Mesendoderm (in vitro differentiated cells): ENCODE data around the gene UBA6.
A peak's percentile ranks its signal among the peaks of the same experiment; 100 is the strongest.

ENCODE experiments used
- DNase-seq: peaks from one replicate; pipeline ENCODE4 v3.0.0; 2013
- H2AK5ac ChIP-seq: 2 replicates; pipeline ENCODE4 v1.6.1; 2013; ENCODE audit warnings: low read length, inconsistent platforms
- H2BK120ac ChIP-seq: 2 replicates; pipeline ENCODE4 v1.6.1; 2013; ENCODE audit warnings: low read depth, mild to moderate bottlenecking, low read length, moderate library complexity, mixed read lengths
- H2BK15ac ChIP-seq: replicated peaks from 2 replicates; pipeline ENCODE4 v1.6.1; 2013; ENCODE audit warnings: low read depth, mild to moderate bottlenecking, moderate library complexity
- H2BK5ac ChIP-seq: 2 replicates; pipeline ENCODE4 v1.6.1; 2013; ENCODE audit warnings: low read length, inconsistent platforms
- H3K18ac ChIP-seq: 2 replicates; pipeline ENCODE4 v1.6.1; 2013; ENCODE audit warnings: mild to moderate bottlenecking, low read length, mixed read lengths
- H3K23ac ChIP-seq: one replicate; pipeline ENCODE4 v1.6.1; 2013; ENCODE audit warnings: low read length
- H3K27ac ChIP-seq: 2 replicates; pipeline ENCODE4 v1.5.1; 2013; ENCODE audit warnings: low read depth, mild to moderate bottlenecking, inconsistent platforms, low read length, moderate library complexity
- H3K27me3 ChIP-seq: 2 replicates; pipeline ENCODE4 v1.6.1; 2013; ENCODE audit warnings: low read length, control low read depth, mild to moderate bottlenecking, inconsistent platforms; ENCODE audit not compliant: insufficient read depth, poor library complexity
- H3K36me3 ChIP-seq: 2 replicates; pipeline ENCODE4 v1.6.1; 2013; ENCODE audit warnings: low read length, inconsistent platforms; ENCODE audit not compliant: control insufficient read depth, insufficient read depth
- H3K4ac ChIP-seq: one replicate; pipeline ENCODE4 v1.6.1; 2013; ENCODE audit warnings: low read depth, mild to moderate bottlenecking, low read length, moderate library complexity
- H3K4me1 ChIP-seq: 2 replicates; pipeline ENCODE4 v1.6.1; 2013; ENCODE audit warnings: low read depth, low read length, inconsistent platforms; ENCODE audit not compliant: control insufficient read depth
- H3K4me2 ChIP-seq: 2 replicates; pipeline ENCODE4 v1.6.1; 2013; ENCODE audit warnings: low read length
- H3K4me3 ChIP-seq: 2 replicates; pipeline ENCODE4 v1.5.1; 2013; ENCODE audit warnings: mild to moderate bottlenecking, low read length
- H3K56ac ChIP-seq: one replicate; pipeline ENCODE4 v1.6.1; 2013; ENCODE audit warnings: low read length
- H3K79me1 ChIP-seq: 2 replicates; pipeline ENCODE4 v1.6.1; 2013; ENCODE audit warnings: low read length, inconsistent platforms
- H3K79me2 ChIP-seq: 2 replicates; pipeline ENCODE4 v1.6.1; 2013; ENCODE audit warnings: mild to moderate bottlenecking, low read length; ENCODE audit not compliant: control insufficient read depth, insufficient read depth
- H3K9ac ChIP-seq: 2 replicates; pipeline ENCODE4 v1.6.1; 2013; ENCODE audit warnings: low read length, inconsistent platforms
- H4K5ac ChIP-seq: one replicate; pipeline ENCODE4 v1.6.1; 2013; ENCODE audit warnings: low read length
- H4K8ac ChIP-seq: one replicate; pipeline ENCODE4 v1.6.1; 2013; ENCODE audit warnings: low read depth, mild to moderate bottlenecking, control low read depth, low read length, moderate library complexity
- WGBS: extraction: QIAGEN DNeasy Blood & Tissue Kit; methylation state at CpG from one replicate; pipeline ENCODE4 v1.1.7; 2013; ENCODE audit warnings: low lambda C conversion rate, missing lambda C conversion rate; ENCODE audit not compliant: insufficient coverage; ENCODE audit errors: extremely low coverage; 5-methylcytosine and 5-hydroxymethylcytosine counted together

Gene UBA6

GRCh38 chr4:67682266-67682665, 18.7 kb downstream of the UBA6 start:
- Histone ChIP-seq H3K27me3 (no peaks in the 10 kb centered on the region), H4K8ac (no peak overlapping the region), H3K79me2 (no peaks in the 10 kb centered on the region), H3K4me1 (no peaks in the 10 kb centered on the region), H3K9ac (no peak overlapping the region), H3K4me2 (no peak overlapping the region), H4K5ac (no peak overlapping the region), H3K4me3 (no peak overlapping the region), H3K36me3 (no peaks in the 10 kb centered on the region), H3K27ac (no peak overlapping the region), H3K4ac (no peak overlapping the region), H2BK5ac (no peak overlapping the region), H2AK5ac (no peak overlapping the region), H2BK15ac (no peak overlapping the region), H3K23ac (no peak overlapping the region), H2BK120ac (no peak overlapping the region), H3K56ac (no peak overlapping the region), H3K79me1 (peaks cover 3% of the 10 kb centered on the region), H3K18ac (no peak overlapping the region)
- WGBS, result no CpG with 5 or more reads among the region's 1 CpG
- no peak for DNase-seq

- Histone ChIP-seq H3K4me3 (no peak overlapping the region), H2BK120ac (no peak overlapping the region), H3K18ac (no peak overlapping the region), H4K8ac (no peak overlapping the region), H3K23ac (no peak overlapping the region), H3K27ac (no peak overlapping the region), H3K79me2 (no peaks in the 10 kb centered on the region), H3K36me3 (peaks cover 3% of the 10 kb centered on the region), H3K4me2 (no peak overlapping the region), H2AK5ac (no peak overlapping the region), H3K9ac (no peak overlapping the region), H3K4me1 (no peaks in the 10 kb centered on the region), H4K5ac (no peak overlapping the region), H3K56ac (no peak overlapping the region), H3K27me3 (no peaks in the 10 kb centered on the region), H2BK5ac (no peak overlapping the region), H2BK15ac (no peak overlapping the region), H3K4ac (no peak overlapping the region), H3K79me1 (peaks cover 3% of the 10 kb centered on the region)
- peak; percentile 22 for DNase-seq
- no CpG with 5 or more reads among the region's 2 CpGs for WGBS
These were observed 20.3 kb downstream of the UBA6 start for GRCh38 chr4:67680581-67681222.

GRCh38 chr4:67678612-67679011, 22.3 kb downstream of the UBA6 start:
- Histone ChIP-seq H3K36me3 (peaks cover 3% of the 10 kb centered on the region), H3K79me1 (no peaks in the 10 kb centered on the region), H2BK15ac (no peak overlapping the region), H2BK120ac (no peak overlapping the region), H2BK5ac (no peak overlapping the region), H3K4me3 (no peak overlapping the region), H3K23ac (no peak overlapping the region), H4K5ac (no peak overlapping the region), H3K18ac (no peak overlapping the region), H2AK5ac (no peak overlapping the region), H3K4me1 (no peaks in the 10 kb centered on the region), H3K56ac (no peak overlapping the region), H4K8ac (no peak overlapping the region), H3K27ac (no peak overlapping the region), H3K27me3 (no peaks in the 10 kb centered on the region), H3K79me2 (no peaks in the 10 kb centered on the region), H3K4ac (no peak overlapping the region), H3K4me2 (no peak overlapping the region), H3K9ac (no peak overlapping the region)
- no CpG with 5 or more reads among the region's 2 CpGs for WGBS
- DNase-seq, result no peak

GRCh38 chr4:67674098-67674497, 26.9 kb downstream of the UBA6 start:
- peaks cover 3% of the 10 kb centered on the region for H3K36me3 ChIP-seq
- no peak overlapping the region for H2BK120ac ChIP-seq
- H4K8ac ChIP-seq, result no peak overlapping the region
- no peak overlapping the region for H3K9ac ChIP-seq
- no peaks in the 10 kb centered on the region for H3K79me2 ChIP-seq
- no peak overlapping the region for H4K5ac ChIP-seq
- no peaks in the 10 kb centered on the region for H3K4me1 ChIP-seq
- H3K4me3 ChIP-seq, result no peak overlapping the region
- no peak overlapping the region for H3K27ac ChIP-seq
- no peak overlapping the region for H3K4me2 ChIP-seq
- no peaks in the 10 kb centered on the region for H3K79me1 ChIP-seq
- H2BK5ac ChIP-seq, result no peak overlapping the region
- no peak overlapping the region for H3K23ac ChIP-seq
- no peaks in the 10 kb centered on the region for H3K27me3 ChIP-seq
- H3K4ac ChIP-seq, result no peak overlapping the region
- peak; percentile 92 for DNase-seq
- no peak overlapping the region for H3K18ac ChIP-seq
- no peak overlapping the region for H2AK5ac ChIP-seq
- no peak overlapping the region for H2BK15ac ChIP-seq
- no peak overlapping the region for H3K56ac ChIP-seq
- whole genome bisulfite sequencing, result no CpG with 5 or more reads among the region's 2 CpGs

- no peaks in the 10 kb centered on the region for H3K4me1 ChIP-seq
- no peak overlapping the region for H2BK120ac ChIP-seq
- no peak overlapping the region for H4K5ac ChIP-seq
- DNase-seq, result no peak
- H2BK5ac ChIP-seq, result no peak overlapping the region
- no peak overlapping the region for H3K4me2 ChIP-seq
- no peak overlapping the region for H3K4me3 ChIP-seq
- no peaks in the 10 kb centered on the region for H3K79me1 ChIP-seq
- no peaks in the 10 kb centered on the region for H3K27me3 ChIP-seq
- no peaks in the 10 kb centered on the region for H3K79me2 ChIP-seq
- no peak overlapping the region for H3K9ac ChIP-seq
- no peak overlapping the region for H3K4ac ChIP-seq
- no peak overlapping the region for H4K8ac ChIP-seq
- no peak overlapping the region for H3K23ac ChIP-seq
- H3K27ac ChIP-seq, result no peak overlapping the region
- no peaks in the 10 kb centered on the region for H3K36me3 ChIP-seq
- no peak overlapping the region for H2BK15ac ChIP-seq
- H3K56ac ChIP-seq, result no peak overlapping the region
- no peak overlapping the region for H2AK5ac ChIP-seq
- H3K18ac ChIP-seq, result no peak overlapping the region
- no CpG with 5 or more reads among the region's 3 CpGs for WGBS
These were observed 32.6 kb downstream of the UBA6 start for GRCh38 chr4:67668315-67668714.

- Histone ChIP-seq H3K27ac (no peak overlapping the region), H3K9ac (no peak overlapping the region), H2BK120ac (no peak overlapping the region), H3K56ac (no peak overlapping the region), H3K27me3 (no peaks in the 10 kb centered on the region), H4K8ac (no peak overlapping the region), H4K5ac (no peak overlapping the region), H2BK15ac (no peak overlapping the region), H3K79me2 (no peaks in the 10 kb centered on the region), H3K23ac (no peak overlapping the region), H2BK5ac (no peak overlapping the region), H2AK5ac (no peak overlapping the region), H3K4me2 (no peak overlapping the region), H3K4me1 (no peaks in the 10 kb centered on the region), H3K4ac (no peak overlapping the region), H3K36me3 (peaks cover 10% of the 10 kb centered on the region), H3K4me3 (peak overlapping the region; percentile 8), H3K18ac (no peak overlapping the region), H3K79me1 (no peaks in the 10 kb centered on the region)
- WGBS, result no CpG with 5 or more reads among the region's 4 CpGs
- DNase-seq, result peak; percentile 22
These were observed 40.5 kb downstream of the UBA6 start for GRCh38 chr4:67660418-67660817.
